ENCODE measurements around the gene IL1RN.

The IL1RN gene

GRCh38 chr2:113129519-113130078 lies 2.2 kb downstream of the IL1RN start:
- DNase-seq, result no peak

GRCh38 chr2:113131352-113132185 lies 4.2 kb downstream of the IL1RN start:
- no peak for DNase-seq

GRCh38 chr2:113132414-113133021 lies 5.1 kb downstream of the IL1RN start:
- DNase-seq, result no peak

GRCh38 chr2:113133704-113134598 lies 6.6 kb downstream of the IL1RN start:
- DNase-seq, result no peak

GRCh38 chr2:113134717-113135116 lies 7.3 kb downstream of the IL1RN start:
- DNase-seq, result no peak

GRCh38 chr2:113135317-113135716 lies 7.9 kb downstream of the IL1RN start:
- no peak for DNase-seq

- no peak for DNase-seq
Observed at GRCh38 chr2:113136828-113137775, 9.7 kb downstream of the IL1RN start.

GRCh38 chr2:113137827-113138226 lies 10.4 kb downstream of the IL1RN start:
- DNase-seq, result no peak

GRCh38 chr2:113138428-113139322 lies 11.3 kb downstream of the IL1RN start:
- DNase-seq, result peak; percentile 33

- DNase-seq, result no peak
Observed at GRCh38 chr2:113141451-113141850, 14.1 kb downstream of the IL1RN start.

GRCh38 chr2:113142290-113142689 lies 14.9 kb downstream of the IL1RN start:
- DNase-seq, result no peak

GRCh38 chr2:113144259-113144658 lies 16.9 kb downstream of the IL1RN start:
- DNase-seq, result no peak

- DNase-seq, result no peak
Observed at GRCh38 chr2:113148606-113149552, 21.5 kb downstream of the IL1RN start.

GRCh38 chr2:113149553-113150257 lies 22.3 kb downstream of the IL1RN start:
- DNase-seq, result no peak

- DNase-seq, result no peak
Observed at GRCh38 chr2:113150258-113150601, 22.8 kb downstream of the IL1RN start.

GRCh38 chr2:113155331-113155730 lies 27.9 kb downstream of the IL1RN start:
- DNase-seq, result no peak

GRCh38 chr2:113156278-113157117 lies 29.1 kb downstream of the IL1RN start:
- DNase-seq, result no peak

All from NCI-H526 treated with DMSO at 0.1 percent for 48 hours (cell line).